OCI-LY1 (cell line): ENCODE data around the gene SLC40A1.

Experiments
- H2AFZ ChIP-seq: fragments of 200-600 bp; sonication (generic), shearing (Covaris generic); 2 replicates; pipeline ENCODE4 v1.6.0; 2014; ENCODE audit warnings: antibody characterized with exemption, mild to moderate bottlenecking, low read length
- H3F3A ChIP-seq: fragments of 200-600 bp; sonication (generic), shearing (Covaris generic); 2 replicates; pipeline ENCODE4 v1.6.0; 2014; ENCODE audit warnings: mild to moderate bottlenecking, antibody characterized with exemption, low read length, moderate library complexity; ENCODE audit not compliant: insufficient read depth
- H3K27ac ChIP-seq: fragments of 200-600 bp; sonication (generic); 2 replicates; pipeline ENCODE4 v1.5.1; 2014; ENCODE audit warnings: low read length, mixed run types, mild to moderate bottlenecking, low read depth; ENCODE audit not compliant: poor library complexity, severe bottlenecking
- H3K27me3 ChIP-seq: fragments of 200-600 bp; sonication (generic); 2 replicates; pipeline ENCODE4 v1.6.0; 2014; ENCODE audit warnings: antibody characterized with exemption, mild to moderate bottlenecking, low read length, moderate library complexity; ENCODE audit not compliant: insufficient read depth
- H3K36me3 ChIP-seq: fragments of 200-600 bp; sonication (generic); 2 replicates; pipeline ENCODE4 v1.6.1; 2014; ENCODE audit warnings: mild to moderate bottlenecking, antibody characterized with exemption, low read length, moderate library complexity, mixed read lengths; ENCODE audit not compliant: insufficient read depth
- H3K4me1 ChIP-seq: fragments of 200-600 bp; sonication (generic); 2 replicates; pipeline ENCODE4 v1.5.1; 2014; ENCODE audit warnings: mild to moderate bottlenecking, low read length, moderate library complexity; ENCODE audit not compliant: insufficient read depth, severe bottlenecking
- H3K4me2 ChIP-seq: fragments of 200-600 bp; sonication (generic), shearing (Covaris generic); 2 replicates; pipeline ENCODE4 v1.6.1; 2014; ENCODE audit warnings: low read length
- H3K4me3 ChIP-seq: fragments of 200-600 bp; sonication (generic); 2 replicates; pipeline ENCODE4 v1.5.1; 2014; ENCODE audit warnings: low read length, low read depth, mild to moderate bottlenecking, mixed read lengths; ENCODE audit not compliant: poor library complexity, severe bottlenecking
- H3K79me2 ChIP-seq: fragments of 200-600 bp; shearing (Covaris generic); 2 replicates; pipeline ENCODE4 v1.6.1; 2016; ENCODE audit warnings: mixed run types, low read length, mixed read lengths; ENCODE audit not compliant: insufficient read depth
- H3K9ac ChIP-seq: fragments of 200-600 bp; sonication (generic), shearing (Covaris generic); 2 replicates; pipeline ENCODE4 v1.6.1; 2014; ENCODE audit warnings: mild to moderate bottlenecking, low read length, mixed read lengths
- H3K9me2 ChIP-seq: fragments of 200-600 bp; sonication (generic), shearing (Covaris generic); 2 replicates; pipeline ENCODE4 v1.6.1; 2014; ENCODE audit warnings: low read depth, mild to moderate bottlenecking, low read length, mixed read lengths
- H3K9me3 ChIP-seq: fragments of 200-600 bp; shearing (Covaris generic); 2 replicates; pipeline ENCODE4 v1.6.1; 2014; ENCODE audit warnings: low read length, mixed read lengths
- H4K20me1 ChIP-seq: fragments of 200-600 bp; sonication (generic), shearing (Covaris generic); 2 replicates; pipeline ENCODE4 v1.6.0; 2016; ENCODE audit warnings: mild to moderate bottlenecking, low read length; ENCODE audit not compliant: insufficient read depth
- CTCF ChIP-seq: fragments of 200-600 bp; sonication (generic), shearing (Covaris generic); IDR thresholded peaks from 2 replicates; pipeline ENCODE4 v1.5.1; 2017; ENCODE audit warnings: mild to moderate bottlenecking, antibody characterized with exemption, low read length, moderate library complexity, mixed read lengths
- EZH2 ChIP-seq: fragments of 200-600 bp; sonication (generic), shearing (Covaris generic); IDR thresholded peaks from 2 replicates; pipeline ENCODE4 v1.8.0; 2017; ENCODE audit warnings: borderline replicate concordance, mixed run types, mild to moderate bottlenecking, antibody characterized with exemption, low read length, moderate library complexity, mixed read lengths

The SLC40A1 gene

GRCh38 chr2:189623049-189623448, 42.5 kb upstream of the SLC40A1 start:
- Histone ChIP-seq H3K4me1 (no peaks in the 10 kb centered on the region), H3K79me2 (no peaks in the 10 kb centered on the region), H3K9me3 (no peaks in the 10 kb centered on the region), H3K9ac (no peak overlapping the region), H4K20me1 (no peaks in the 10 kb centered on the region), H3K4me2 (no peak overlapping the region), H3K27me3 (no peaks in the 10 kb centered on the region), H3K4me3 (no peak overlapping the region), H3K36me3 (no peaks in the 10 kb centered on the region), H3F3A (no peaks in the 10 kb centered on the region), H2AFZ (no peak overlapping the region), H3K27ac (no peak overlapping the region), H3K9me2 (no peaks in the 10 kb centered on the region)
- TF ChIP-seq EZH2 (no peak), CTCF (no peak)

- Histone ChIP-seq H3F3A (no peaks in the 10 kb centered on the region), H3K4me2 (no peak overlapping the region), H3K79me2 (no peaks in the 10 kb centered on the region), H2AFZ (no peak overlapping the region), H3K9me2 (no peaks in the 10 kb centered on the region), H3K27ac (no peak overlapping the region), H4K20me1 (no peaks in the 10 kb centered on the region), H3K9ac (no peak overlapping the region), H3K9me3 (no peaks in the 10 kb centered on the region), H3K27me3 (no peaks in the 10 kb centered on the region), H3K4me1 (no peaks in the 10 kb centered on the region), H3K4me3 (no peak overlapping the region), H3K36me3 (no peaks in the 10 kb centered on the region)
- TF ChIP-seq CTCF (no peak), EZH2 (no peak)
Observed at GRCh38 chr2:189621781-189622180, 41.2 kb upstream of the SLC40A1 start.

GRCh38 chr2:189618197-189618596, 37.6 kb upstream of the SLC40A1 start:
- H3K79me2 ChIP-seq: no peaks in the 10 kb centered on the region
- no peak for TF ChIP-seq CTCF
- no peak for TF ChIP-seq EZH2
- H3K4me1 ChIP-seq: no peaks in the 10 kb centered on the region
- H3K27me3 ChIP-seq: no peaks in the 10 kb centered on the region
- no peaks in the 10 kb centered on the region for H4K20me1 ChIP-seq
- H3K9me3 ChIP-seq: no peaks in the 10 kb centered on the region
- no peaks in the 10 kb centered on the region for H3K36me3 ChIP-seq
- no peaks in the 10 kb centered on the region for H3K9me2 ChIP-seq
- H3K9ac ChIP-seq: no peak overlapping the region
- H3K27ac ChIP-seq: no peak overlapping the region
- H3K4me2 ChIP-seq: no peak overlapping the region
- no peaks in the 10 kb centered on the region for H3F3A ChIP-seq
- H2AFZ ChIP-seq: no peak overlapping the region
- no peak overlapping the region for H3K4me3 ChIP-seq
